Measurements from ENCODE around the gene XKR7.

GRCh38 chr20:32017711-32018251 lies 49.8 kb downstream of the XKR7 start:
- TF ChIP-seq, protein P1, sequence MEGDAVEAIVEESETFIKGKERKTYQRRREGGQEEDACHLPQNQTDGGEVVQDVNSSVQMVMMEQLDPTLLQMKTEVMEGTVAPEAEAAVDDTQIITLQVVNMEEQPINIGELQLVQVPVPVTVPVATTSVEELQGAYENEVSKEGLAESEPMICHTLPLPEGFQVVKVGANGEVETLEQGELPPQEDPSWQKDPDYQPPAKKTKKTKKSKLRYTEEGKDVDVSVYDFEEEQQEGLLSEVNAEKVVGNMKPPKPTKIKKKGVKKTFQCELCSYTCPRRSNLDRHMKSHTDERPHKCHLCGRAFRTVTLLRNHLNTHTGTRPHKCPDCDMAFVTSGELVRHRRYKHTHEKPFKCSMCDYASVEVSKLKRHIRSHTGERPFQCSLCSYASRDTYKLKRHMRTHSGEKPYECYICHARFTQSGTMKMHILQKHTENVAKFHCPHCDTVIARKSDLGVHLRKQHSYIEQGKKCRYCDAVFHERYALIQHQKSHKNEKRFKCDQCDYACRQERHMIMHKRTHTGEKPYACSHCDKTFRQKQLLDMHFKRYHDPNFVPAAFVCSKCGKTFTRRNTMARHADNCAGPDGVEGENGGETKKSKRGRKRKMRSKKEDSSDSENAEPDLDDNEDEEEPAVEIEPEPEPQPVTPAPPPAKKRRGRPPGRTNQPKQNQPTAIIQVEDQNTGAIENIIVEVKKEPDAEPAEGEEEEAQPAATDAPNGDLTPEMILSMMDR (IDR thresholded peaks at IDR 0.05) = peak in 5 of 6 experiments; percentile 16 to 44 (median 25)
- TF ChIP-seq POLR2A (IDR thresholded peaks at IDR 0.05) = no peak

Data from esophagus squamous epithelium (tissue), 4 donors.